ENCODE measurements around the gene ZCCHC2.

- TF ChIP-seq CTCF (IDR thresholded peaks at IDR 0.05) (no peak), POLR2A (IDR thresholded peaks at IDR 0.05) (no peak)
Observed at GRCh38 chr18:62485684-62486083, 37.1 kb upstream of the ZCCHC2 start.

Data from Peyer's patch (tissue), 4 donors.